NT2/D1 (cell line): ENCODE results near the gene ECSCR.

Experiments
- SUZ12 ChIP-seq: IDR thresholded peaks from 2 replicates; pipeline ENCODE4 v1.6.1; 2011; ENCODE audit not compliant: insufficient read length, insufficient read depth; ENCODE audit errors: extremely low read depth
- YY1 ChIP-seq: IDR thresholded peaks from 2 replicates; pipeline ENCODE4 v1.6.1; 2011; ENCODE audit not compliant: insufficient read length, insufficient read depth
- ZNF274 ChIP-seq: IDR thresholded peaks from 2 replicates; pipeline ENCODE4 v1.6.1; 2011; ENCODE audit warnings: mild to moderate bottlenecking, low read depth, low read length

GRCh38 chr5:139408191-139408590 is 54.4 kb downstream of the ECSCR start:
- TF ChIP-seq YY1: no peak
- TF ChIP-seq ZNF274: no peak
- no peak for TF ChIP-seq SUZ12
